Activated T-helper 1 cell treated with Interleukin-2 at 50 U/mL for 16 hours (primary cell): ENCODE measurements around the gene ATP6V1C2.
"Not testable (repeated sequence)": the region's sequence is repeated elsewhere in the genome, so short reads cannot be mapped to it uniquely, and the experiment has no call there.

Source experiments
- DNase-seq: peaks from one replicate; pipeline ENCODE4 v3.0.0-alpha.2; 2020; ENCODE audit warnings: low read depth

The ATP6V1C2 gene

GRCh38 chr2:10770956-10771750, 49.7 kb downstream of the ATP6V1C2 start:
- DNase-seq = no peak

GRCh38 chr2:10771786-10772185, 50.4 kb downstream of the ATP6V1C2 start:
- no peak for DNase-seq

DNA sequence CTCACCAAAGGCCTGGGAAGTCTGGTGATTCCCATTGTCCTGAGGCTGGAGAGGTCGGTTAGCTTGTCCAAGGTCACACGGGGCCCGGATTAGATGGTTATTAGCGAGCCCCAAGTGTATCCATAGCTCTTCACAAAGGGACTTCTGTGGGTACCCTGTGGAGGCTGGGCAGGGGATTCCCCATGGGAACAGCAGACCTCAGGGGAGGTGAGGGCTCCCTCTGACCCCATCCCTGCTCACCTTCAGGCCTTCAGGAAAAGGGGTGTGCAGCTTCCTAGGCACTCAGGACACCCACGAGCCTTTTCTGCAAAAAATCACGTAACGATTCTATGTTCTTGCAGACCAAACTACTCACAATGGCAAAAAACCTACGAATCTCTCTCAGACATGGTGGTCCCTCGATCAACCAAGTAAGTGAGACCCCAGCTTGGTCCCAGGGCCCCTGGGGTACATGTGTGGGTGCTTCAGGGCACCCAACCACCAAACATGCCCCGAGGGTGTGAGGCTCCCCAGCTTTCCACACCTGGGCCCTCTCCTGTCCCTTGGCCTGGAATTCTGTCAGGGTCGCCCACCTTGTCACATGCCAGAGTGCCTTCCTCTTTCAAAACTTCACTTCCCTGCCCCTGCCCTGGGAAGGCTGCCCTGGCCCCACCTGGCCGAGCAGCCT, 50.9 kb downstream of the ATP6V1C2 start:
- no peak for DNase-seq

DNA sequence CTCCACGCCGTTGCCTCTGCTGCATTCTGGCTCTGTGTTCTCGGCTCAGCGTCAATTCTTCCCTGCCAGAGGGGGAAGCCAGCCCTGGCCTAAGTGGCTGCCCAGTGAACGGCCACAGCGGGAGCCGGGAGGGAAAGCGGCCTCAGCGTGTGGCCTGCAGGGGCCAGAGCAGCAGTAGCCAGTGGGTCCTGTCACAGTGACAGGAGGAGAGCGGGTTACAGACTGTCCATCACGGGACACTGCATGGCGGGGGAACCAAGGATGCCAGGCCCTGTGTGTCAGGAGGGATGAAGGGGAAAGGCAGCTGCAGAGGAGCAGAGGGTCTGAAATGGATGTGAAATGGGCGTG, 51.4 kb downstream of the ATP6V1C2 start:
- DNase-seq = no peak

- no peak for DNase-seq
Measured at GRCh38 chr2:10773821-10774341, 52.5 kb downstream of the ATP6V1C2 start.

- DNase-seq = no peak
Measured at GRCh38 chr2:10774394-10774793, 53.0 kb downstream of the ATP6V1C2 start.

- DNase-seq = no peak
Measured at GRCh38 chr2:10775021-10775780, 53.8 kb downstream of the ATP6V1C2 start.

GRCh38 chr2:10775831-10776230, 54.4 kb downstream of the ATP6V1C2 start:
- DNase-seq = no peak

DNA sequence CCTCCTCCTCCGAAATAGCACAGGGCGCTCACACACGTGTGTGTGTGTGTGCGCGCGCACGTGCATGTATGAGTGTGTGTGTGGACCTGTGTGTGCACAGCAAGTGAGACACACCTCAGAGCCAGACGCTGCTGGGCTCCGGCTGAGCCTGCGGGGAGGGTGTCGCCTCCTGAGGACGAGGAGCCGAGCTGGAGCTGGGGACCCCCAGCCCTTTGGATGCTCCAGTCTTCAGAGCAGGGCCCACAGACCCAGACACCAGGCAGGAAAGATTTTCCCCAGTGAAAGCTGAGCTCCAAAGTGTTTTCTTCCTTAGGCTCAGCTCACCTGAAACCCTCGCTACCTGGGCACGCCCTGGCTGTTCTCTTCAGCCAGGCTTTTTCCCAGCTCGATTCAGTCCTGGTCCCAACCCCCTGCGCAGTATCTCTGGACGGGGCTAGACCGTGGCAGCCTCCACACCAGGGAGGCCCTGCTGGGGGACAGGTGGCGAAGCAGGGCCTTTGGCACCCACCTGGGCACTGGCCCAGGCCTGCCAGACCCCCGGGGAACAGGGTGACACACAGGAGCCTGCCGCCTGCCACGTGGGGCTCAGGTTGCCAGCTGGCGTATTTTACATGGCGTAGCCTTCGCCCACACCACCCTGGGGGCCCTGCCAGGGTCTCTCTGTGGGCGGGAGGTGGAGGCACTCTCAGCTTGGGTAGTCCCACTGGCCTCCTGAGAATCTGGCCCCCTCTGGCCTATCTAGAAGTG, 55.0 kb downstream of the ATP6V1C2 start:
- DNase-seq = no peak

- DNase-seq = no peak
Measured at GRCh38 chr2:10777111-10777841, 55.8 kb downstream of the ATP6V1C2 start.

GRCh38 chr2:10777842-10778723, 56.7 kb downstream of the ATP6V1C2 start:
- DNase-seq = no peak

DNA sequence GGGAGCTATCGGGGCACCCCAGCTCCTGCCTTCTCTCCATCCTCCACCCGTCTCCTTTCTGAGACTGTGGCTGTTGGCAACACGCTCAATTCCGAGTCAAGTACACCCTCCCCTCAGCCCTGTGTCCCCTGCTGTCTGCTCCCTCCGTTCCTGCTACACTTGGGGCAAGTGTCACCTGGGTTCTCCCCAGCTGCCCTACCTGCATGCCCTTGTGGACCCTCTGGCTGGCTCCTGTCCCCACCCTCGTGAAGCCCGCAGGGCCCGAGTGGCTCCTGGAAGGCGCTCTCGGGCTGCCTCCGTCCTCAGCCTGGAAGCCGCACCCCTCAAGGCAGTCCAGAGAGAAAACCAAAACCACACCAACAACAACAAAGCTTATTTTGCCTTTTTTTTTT, 57.3 kb downstream of the ATP6V1C2 start:
- no peak for DNase-seq

- no peak for DNase-seq
Measured at GRCh38 chr2:10779776-10780490, 58.5 kb downstream of the ATP6V1C2 start.

- no peak for DNase-seq
Measured at GRCh38 chr2:10780491-10780820, 59.0 kb downstream of the ATP6V1C2 start.

- DNase-seq = not testable (repeated sequence)
Measured at GRCh38 chr2:10780821-10781220, 59.4 kb downstream of the ATP6V1C2 start.

DNA sequence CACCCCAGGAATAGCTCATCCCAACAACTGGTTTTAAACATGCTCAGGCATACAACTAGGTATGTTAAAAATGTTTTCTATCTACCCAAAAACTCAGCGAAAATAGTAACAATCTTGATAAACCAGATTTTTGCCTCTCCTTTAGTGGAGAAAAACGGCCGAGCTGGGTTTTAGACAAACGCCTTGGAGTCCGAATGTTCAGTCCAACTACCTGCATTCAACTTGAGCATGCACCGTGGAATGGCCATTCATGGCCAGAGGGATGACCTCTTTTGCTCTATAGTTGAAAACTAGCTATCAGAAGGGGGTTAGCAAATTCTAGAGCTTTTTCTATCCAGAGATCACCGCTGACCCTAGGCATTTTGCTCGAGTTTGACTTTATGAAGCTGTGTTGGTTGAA, 60.3 kb downstream of the ATP6V1C2 start:
- DNase-seq = no peak

- no peak for DNase-seq
Measured at GRCh38 chr2:10783421-10783820, 62.0 kb downstream of the ATP6V1C2 start.

- DNase-seq = no peak
Measured at GRCh38 chr2:10784719-10785118, 63.3 kb downstream of the ATP6V1C2 start.

DNA sequence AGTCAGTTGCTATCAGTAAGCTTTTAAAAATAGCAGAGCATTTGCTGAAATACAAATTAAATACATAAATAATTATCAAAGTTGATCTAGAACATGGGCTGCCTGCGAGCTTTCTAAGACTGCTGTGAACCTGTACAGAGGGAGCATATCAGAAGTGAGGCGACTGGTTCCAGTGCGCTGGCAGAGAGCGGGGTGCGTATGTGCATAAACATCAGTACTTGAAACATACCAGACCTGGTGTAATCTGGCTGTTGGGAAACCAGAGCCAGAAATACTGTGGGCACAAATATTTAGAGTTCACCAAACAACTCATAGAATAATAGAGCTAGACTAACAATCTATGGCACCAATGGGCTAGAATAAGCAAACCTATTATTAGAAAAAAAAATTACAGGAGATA, 63.8 kb downstream of the ATP6V1C2 start:
- DNase-seq = no peak
